ENCODE data around the gene ST3GAL3. TPM values are rescaled to one million over a fixed set of nuclear protein-coding genes. Genes with fewer than 3 reads are reported as not detected.

The ST3GAL3 gene
- total RNA-seq, 1 donor from 2014 or later = 11.4 TPM

GRCh38 chr1:43722810-43723209, 15.5 kb downstream of the ST3GAL3 start:
- Histone ChIP-seq H3K27me3 (ENCODE audit: insufficient read depth, low read length) (no peaks in the 10 kb centered on the region), H3K27ac (ENCODE audit: low read depth, low read length) (no peak overlapping the region), H3K79me2 (ENCODE audit: insufficient read depth, low read length) (peaks cover 44% of the 10 kb centered on the region), H3K4me2 (ENCODE audit: low read length) (no peak overlapping the region), H3K36me3 (ENCODE audit: insufficient read depth, low read length) (no peaks in the 10 kb centered on the region), H3K9me3 (ENCODE audit: insufficient read depth, low read depth, low read length) (no peaks in the 10 kb centered on the region), H2AFZ (ENCODE audit: low read depth, low read length) (no peak overlapping the region), H3K9ac (ENCODE audit: low read length) (no peak overlapping the region), H4K20me1 (ENCODE audit: insufficient read depth, low read length) (peaks cover 24% of the 10 kb centered on the region), H3K4me1 (ENCODE audit: insufficient read depth, low read length) (peaks cover 3% of the 10 kb centered on the region), H3K4me3 (ENCODE audit: insufficient read depth, low read depth, low read length) (no peak overlapping the region)
- FAIRE-seq (no peak), DNase-seq (ENCODE audit: low read depth) (no peak)
- Mint-ChIP-seq H3K36me3 (ENCODE audit: low read depth, unreplicated experiment) (no peaks in the 10 kb centered on the region), H3K27ac (ENCODE audit: unreplicated experiment) (no peak overlapping the region), H3K4me3 (ENCODE audit: unreplicated experiment) (no peak overlapping the region), H3K27me3 (ENCODE audit: low read depth, unreplicated experiment) (no peaks in the 10 kb centered on the region), H3K9me3 (ENCODE audit: unreplicated experiment) (no peaks in the 10 kb centered on the region), H3K4me1 (ENCODE audit: low read depth, unreplicated experiment) (peaks cover 17% of the 10 kb centered on the region)
- TF ChIP-seq CTCF (IDR thresholded peaks at IDR 0.05; ENCODE audit: insufficient read depth, low read depth, low read length) (no peak), EZH2 (IDR thresholded peaks at IDR 0.05; ENCODE audit: insufficient read depth, low read length) (no peak)

- no peaks in the 10 kb centered on the region for H3K27me3 Mint-ChIP-seq (ENCODE audit: low read depth, unreplicated experiment)
- Histone ChIP-seq H3K4me3 (ENCODE audit: insufficient read depth, low read depth, low read length) (no peak overlapping the region), H3K27me3 (ENCODE audit: insufficient read depth, low read length) (no peaks in the 10 kb centered on the region), H2AFZ (ENCODE audit: low read depth, low read length) (no peak overlapping the region), H3K4me1 (ENCODE audit: insufficient read depth, low read length) (no peaks in the 10 kb centered on the region), H3K4me2 (ENCODE audit: low read length) (peak overlapping the region; percentile 42), H4K20me1 (ENCODE audit: insufficient read depth, low read length) (peaks cover 20% of the 10 kb centered on the region), H3K9ac (ENCODE audit: low read length) (no peak overlapping the region), H3K36me3 (ENCODE audit: insufficient read depth, low read length) (no peaks in the 10 kb centered on the region), H3K9me3 (ENCODE audit: insufficient read depth, low read depth, low read length) (no peaks in the 10 kb centered on the region), H3K79me2 (ENCODE audit: insufficient read depth, low read length) (peaks cover 42% of the 10 kb centered on the region), H3K27ac (ENCODE audit: low read depth, low read length) (no peak overlapping the region)
- no peak overlapping the region for H3K4me3 Mint-ChIP-seq (ENCODE audit: unreplicated experiment)
- H3K9me3 Mint-ChIP-seq (ENCODE audit: unreplicated experiment) = no peaks in the 10 kb centered on the region
- FAIRE-seq (no peak), DNase-seq (ENCODE audit: low read depth) (peak; percentile 45)
- no peaks in the 10 kb centered on the region for H3K4me1 Mint-ChIP-seq (ENCODE audit: low read depth, unreplicated experiment)
- peaks cover 3% of the 10 kb centered on the region for H3K36me3 Mint-ChIP-seq (ENCODE audit: low read depth, unreplicated experiment)
- peak; percentile 24 for TF ChIP-seq CTCF (IDR thresholded peaks at IDR 0.05; ENCODE audit: insufficient read depth, low read depth, low read length)
- TF ChIP-seq EZH2 (IDR thresholded peaks at IDR 0.05; ENCODE audit: insufficient read depth, low read length) = no peak
- no peak overlapping the region for H3K27ac Mint-ChIP-seq (ENCODE audit: unreplicated experiment)
These were observed 22.6 kb downstream of the ST3GAL3 start for GRCh38 chr1:43729816-43730463.

GRCh38 chr1:43731867-43732531, 24.7 kb downstream of the ST3GAL3 start:
- H3K4me3 Mint-ChIP-seq (ENCODE audit: unreplicated experiment) = no peak overlapping the region
- peaks cover 7% of the 10 kb centered on the region for H3K36me3 Mint-ChIP-seq (ENCODE audit: low read depth, unreplicated experiment)
- H3K4me3 ChIP-seq (ENCODE audit: insufficient read depth, low read depth, low read length) = no peak overlapping the region
- no peak overlapping the region for H2AFZ ChIP-seq (ENCODE audit: low read depth, low read length)
- no peak overlapping the region for H3K27ac ChIP-seq (ENCODE audit: low read depth, low read length)
- no peaks in the 10 kb centered on the region for H3K36me3 ChIP-seq (ENCODE audit: insufficient read depth, low read length)
- H3K9me3 Mint-ChIP-seq (ENCODE audit: unreplicated experiment) = no peaks in the 10 kb centered on the region
- no peak for DNase-seq (ENCODE audit: low read depth)
- H3K4me1 Mint-ChIP-seq (ENCODE audit: low read depth, unreplicated experiment) = no peaks in the 10 kb centered on the region
- H4K20me1 ChIP-seq (ENCODE audit: insufficient read depth, low read length) = peaks cover 22% of the 10 kb centered on the region
- no peak for TF ChIP-seq CTCF (IDR thresholded peaks at IDR 0.05; ENCODE audit: insufficient read depth, low read depth, low read length)
- TF ChIP-seq EZH2 (IDR thresholded peaks at IDR 0.05; ENCODE audit: insufficient read depth, low read length) = no peak
- H3K79me2 ChIP-seq (ENCODE audit: insufficient read depth, low read length) = peaks cover 47% of the 10 kb centered on the region
- FAIRE-seq = no peak
- no peak overlapping the region for H3K4me2 ChIP-seq (ENCODE audit: low read length)
- no peak overlapping the region for H3K9ac ChIP-seq (ENCODE audit: low read length)
- H3K9me3 ChIP-seq (ENCODE audit: insufficient read depth, low read depth, low read length) = no peaks in the 10 kb centered on the region
- no peaks in the 10 kb centered on the region for H3K4me1 ChIP-seq (ENCODE audit: insufficient read depth, low read length)
- no peak overlapping the region for H3K27ac Mint-ChIP-seq (ENCODE audit: unreplicated experiment)
- H3K27me3 ChIP-seq (ENCODE audit: insufficient read depth, low read length) = no peaks in the 10 kb centered on the region
- H3K27me3 Mint-ChIP-seq (ENCODE audit: low read depth, unreplicated experiment) = no peaks in the 10 kb centered on the region

Data from astrocyte (in vitro differentiated cells and primary cell).